Stimulated activated CD8-positive, alpha-beta memory T cell treated with anti-CD3 and anti-CD28 coated beads, Interleukin-7, amount 100 ng/mL, for 4 hours (primary cell): Measurements from ENCODE around the gene ATCAY.

Experiments
- DNase-seq, 2 donors: peaks; one replicate each; pipeline ENCODE4 v3.0.0-alpha.2; 2020; ENCODE audit warnings: low read depth in 2 of 2

ATCAY gene, protein sequence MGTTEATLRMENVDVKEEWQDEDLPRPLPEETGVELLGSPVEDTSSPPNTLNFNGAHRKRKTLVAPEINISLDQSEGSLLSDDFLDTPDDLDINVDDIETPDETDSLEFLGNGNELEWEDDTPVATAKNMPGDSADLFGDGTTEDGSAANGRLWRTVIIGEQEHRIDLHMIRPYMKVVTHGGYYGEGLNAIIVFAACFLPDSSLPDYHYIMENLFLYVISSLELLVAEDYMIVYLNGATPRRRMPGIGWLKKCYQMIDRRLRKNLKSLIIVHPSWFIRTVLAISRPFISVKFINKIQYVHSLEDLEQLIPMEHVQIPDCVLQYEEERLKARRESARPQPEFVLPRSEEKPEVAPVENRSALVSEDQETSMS

DNA sequence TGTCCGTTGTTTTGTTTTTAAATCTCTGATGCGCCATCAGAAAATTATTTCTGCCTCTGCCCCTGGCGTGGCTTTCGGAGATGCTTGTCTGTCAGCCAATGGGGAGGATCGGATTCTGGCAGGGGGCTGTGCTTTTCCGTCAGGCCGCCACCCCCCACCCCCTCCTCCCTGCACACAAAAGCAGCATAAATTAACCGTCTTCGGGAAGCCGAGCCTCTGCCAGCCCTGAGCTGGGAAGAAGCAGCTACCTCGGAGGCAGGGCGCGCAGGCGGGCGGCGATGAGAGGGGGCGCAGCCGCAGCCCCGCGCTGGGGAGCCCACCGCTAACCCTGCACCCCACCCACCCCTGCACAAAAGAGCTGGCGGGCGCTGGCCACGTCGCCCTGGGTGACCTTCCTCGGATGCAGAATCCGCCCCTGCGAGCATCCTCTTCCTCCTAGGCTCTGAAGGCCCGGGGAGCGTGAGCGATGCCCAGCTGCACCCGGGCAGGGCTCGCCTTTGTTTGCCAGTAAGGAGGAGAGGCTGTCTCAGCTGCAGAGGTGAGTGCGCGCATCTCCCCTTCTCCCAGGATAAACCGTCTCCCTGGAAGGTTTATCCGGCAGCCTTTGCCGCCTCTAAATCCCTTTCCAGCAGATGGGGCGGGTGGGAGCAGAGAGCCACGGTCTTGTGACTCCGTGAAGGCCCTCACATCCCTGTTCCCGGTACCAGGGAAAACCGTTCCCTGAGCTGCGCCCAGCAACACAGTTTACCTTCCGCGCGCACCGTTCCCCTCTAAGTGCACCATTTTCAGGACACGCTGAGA lies at the start of gene ATCAY:
ATCAY (plus strand) TSS at position 215 of the 801 bp plus-strand sequence. CDS start 5,083 bp downstream, outside the sequence.
- DNase-seq = no peak

DNA sequence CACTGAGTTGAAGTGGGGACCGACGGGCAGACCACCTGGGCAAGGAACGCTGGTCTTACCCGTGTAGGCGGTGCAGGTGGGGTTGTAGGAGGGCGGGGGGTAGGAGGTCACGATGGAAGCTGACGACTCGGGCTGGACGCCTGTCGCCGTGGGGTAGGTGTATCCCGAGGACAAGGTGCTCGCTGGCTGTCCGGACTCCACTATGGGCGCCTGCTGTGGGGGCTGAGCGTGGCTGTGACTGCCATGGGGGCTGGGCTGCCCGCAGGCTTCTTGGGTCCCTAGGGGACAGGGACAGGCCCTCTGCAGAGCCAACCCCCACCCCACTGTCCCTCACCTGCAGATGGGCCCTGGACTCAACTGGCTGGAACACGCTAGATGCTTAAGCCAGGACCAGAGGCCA lies 48.9 kb upstream of the ATCAY start:
- no peak for DNase-seq

DNA sequence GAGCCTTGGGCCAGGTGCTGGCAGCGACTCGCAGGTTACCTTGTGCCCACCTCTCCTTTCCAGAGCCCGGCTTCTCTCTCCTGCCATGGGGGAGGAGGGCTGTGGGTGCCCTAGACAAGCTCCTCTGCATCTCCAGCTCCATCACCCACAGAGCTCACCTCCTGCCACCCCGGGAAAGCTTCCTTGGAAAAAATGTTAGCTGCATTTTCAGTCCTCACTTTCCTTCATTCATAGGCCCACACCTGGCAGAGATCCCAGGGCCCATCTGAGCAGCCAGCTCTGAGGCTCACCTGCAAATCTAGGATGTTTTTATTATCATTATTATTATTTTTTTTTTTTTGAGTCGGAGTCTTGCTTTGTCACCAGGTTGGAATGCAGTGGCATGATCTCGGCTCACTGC lies 48.5 kb upstream of the ATCAY start:
- no peak for DNase-seq

DNA sequence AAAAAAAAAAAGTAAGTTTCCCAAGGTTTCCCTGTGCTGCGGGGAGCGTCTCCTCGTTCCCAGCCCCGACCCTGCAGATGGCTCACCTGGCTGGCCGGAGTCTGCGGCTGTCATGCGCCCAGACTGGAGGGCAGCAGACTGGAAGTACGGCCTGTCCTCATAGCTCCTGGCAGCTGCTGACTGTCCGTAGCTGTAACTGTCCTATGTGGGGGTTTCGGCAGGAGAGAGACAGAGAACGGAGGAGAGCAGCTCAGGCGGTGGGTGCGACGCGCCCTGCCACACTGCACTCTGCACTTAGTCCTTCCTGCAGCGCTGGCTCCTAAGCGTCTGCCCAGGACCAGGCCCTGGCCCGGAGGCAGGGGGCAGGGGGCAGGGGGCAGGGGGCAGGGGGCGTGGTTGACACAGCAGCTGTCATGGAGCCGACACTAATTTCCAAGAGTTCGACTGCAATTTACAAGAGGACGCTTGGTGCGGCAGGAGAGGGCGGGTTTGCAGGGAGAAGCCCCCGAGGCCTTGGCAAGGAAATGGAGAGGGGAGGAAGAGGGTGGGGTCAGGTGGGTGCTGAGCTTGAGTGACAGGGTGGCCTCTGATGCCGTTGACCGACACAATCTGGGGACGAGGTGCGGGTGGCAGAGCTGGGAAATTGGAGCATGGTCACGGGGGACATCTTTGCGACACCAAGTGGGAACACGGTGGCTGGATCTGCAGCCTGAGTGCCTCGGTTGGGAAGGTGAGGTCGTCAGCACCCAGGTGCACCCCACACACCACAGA lies 46.7 kb upstream of the ATCAY start:
- no peak for DNase-seq

DNA sequence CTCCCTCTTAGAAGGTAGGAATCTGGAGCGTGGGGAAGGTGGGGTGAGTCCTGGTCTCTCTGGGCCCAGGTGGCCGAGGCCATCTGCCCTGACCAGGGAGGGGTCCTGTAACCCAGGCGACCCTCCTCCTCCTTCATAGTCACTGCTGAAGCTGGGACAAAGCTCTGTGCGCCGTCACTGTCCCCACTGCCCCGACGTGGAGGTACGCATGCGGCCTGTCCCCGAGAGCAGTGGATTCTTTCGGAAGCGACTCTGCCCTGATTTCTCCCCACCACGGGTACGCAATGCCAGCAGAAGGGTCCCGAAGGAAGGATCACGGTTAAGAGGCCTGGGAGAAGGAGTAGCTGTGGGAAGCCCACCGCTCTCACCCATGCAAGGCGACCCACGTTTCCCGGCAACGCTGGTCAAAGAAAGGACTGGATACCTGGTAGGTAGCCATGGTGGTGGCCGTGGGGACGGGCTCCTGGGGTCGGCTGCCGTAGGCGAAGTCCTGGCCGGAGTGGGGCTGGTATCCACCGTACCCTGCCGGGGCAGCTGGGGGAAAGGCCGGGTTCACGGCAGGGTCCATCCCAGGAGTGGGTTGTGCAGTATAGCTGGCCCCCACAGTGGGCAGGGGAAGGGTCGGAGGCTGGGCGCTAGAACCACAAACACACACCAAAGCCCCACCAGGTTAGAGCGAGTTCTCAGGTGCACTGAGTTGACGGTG lies 46.0 kb upstream of the ATCAY start:
- DNase-seq = no peak

DNA sequence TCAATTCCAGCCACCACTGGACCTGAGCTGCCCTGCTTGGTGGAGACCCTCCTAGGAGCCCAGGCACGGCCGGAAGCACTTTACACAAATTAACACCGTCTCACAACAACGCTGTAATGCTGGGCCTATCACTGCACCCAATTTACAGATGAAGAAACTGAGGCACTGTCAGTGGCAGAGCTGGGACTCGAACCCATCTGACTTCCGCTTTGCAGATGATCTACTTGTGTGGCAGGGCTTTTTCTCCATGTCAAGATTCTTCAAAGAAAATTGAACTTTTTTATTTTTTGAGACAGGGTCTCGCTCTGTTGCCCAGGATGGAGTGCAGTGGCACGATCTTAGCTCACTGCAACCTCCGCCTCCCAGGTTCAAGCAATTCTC lies 45.4 kb upstream of the ATCAY start:
- DNase-seq = no peak

DNA sequence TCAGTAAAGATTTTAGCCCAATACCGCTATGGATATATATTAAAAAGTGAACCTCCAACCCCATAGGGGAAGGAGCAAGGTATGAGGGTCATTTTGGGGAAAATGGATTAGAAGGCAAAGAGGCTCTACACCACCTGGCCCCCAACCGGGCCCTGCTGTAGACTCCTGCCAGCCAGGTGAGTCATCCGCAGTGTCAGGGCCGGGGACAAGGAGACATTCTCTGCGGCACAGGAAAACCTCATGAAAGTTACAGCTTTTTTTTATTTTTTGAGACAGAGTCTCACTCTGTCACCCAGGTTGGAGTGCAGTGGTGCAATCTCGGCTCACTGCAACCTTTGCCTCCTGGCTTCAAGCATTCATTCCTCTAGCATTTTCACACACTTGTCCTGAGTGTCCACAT lies 43.6 kb upstream of the ATCAY start:
- no peak for DNase-seq

DNA sequence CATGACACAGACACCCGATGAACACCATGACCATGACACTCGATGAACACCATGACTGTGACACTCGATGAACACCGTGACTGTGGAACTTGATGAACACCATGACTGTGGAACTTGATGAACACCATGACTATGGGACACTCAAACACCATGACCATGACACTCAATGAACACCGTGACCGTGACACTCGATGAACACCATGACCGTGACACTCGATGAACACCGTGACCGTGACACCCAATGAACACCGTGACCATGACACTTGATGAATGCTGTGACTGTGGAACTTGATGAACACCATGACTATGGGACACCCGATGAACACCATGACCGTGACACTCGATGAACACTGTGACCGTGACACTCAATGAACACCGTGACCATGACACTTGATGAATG lies 43.2 kb upstream of the ATCAY start:
- no peak for DNase-seq

DNA sequence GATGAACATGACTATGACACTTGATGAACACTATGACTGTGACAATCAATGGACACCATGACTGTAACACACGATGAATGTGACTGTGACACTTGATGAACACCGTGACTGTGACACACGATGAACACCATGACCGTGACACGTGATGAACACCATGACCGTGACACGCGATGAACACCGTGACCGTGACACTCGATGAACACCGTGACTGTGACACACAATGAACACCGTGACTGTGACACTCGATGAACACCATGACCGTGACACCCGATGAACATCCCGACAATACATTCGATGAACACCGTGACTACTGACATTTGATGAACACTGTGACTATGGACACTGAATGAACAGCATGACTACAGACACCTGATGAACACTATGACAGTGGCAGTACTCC lies 42.6 kb upstream of the ATCAY start:
- DNase-seq = no peak

DNA sequence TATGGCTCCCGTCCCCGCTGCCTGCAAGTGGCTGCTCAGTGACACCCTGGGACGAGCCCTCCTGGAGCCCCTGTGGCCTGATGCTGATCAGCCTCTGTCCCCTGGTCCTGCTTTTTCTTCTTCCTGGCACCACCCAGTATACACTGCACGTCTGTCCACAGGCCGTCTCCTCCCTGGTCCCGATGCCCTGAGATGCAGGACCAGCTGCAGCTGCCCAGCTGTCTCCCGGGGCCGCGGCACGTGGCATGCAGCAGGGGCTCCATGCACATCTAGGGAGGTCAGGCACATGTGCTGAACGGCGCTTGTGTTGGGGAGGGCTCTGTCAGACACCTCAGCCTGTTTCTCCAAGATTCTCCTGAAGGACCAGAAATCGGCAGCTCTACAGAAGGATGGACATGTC lies 41.8 kb upstream of the ATCAY start:
- no peak for DNase-seq

DNA sequence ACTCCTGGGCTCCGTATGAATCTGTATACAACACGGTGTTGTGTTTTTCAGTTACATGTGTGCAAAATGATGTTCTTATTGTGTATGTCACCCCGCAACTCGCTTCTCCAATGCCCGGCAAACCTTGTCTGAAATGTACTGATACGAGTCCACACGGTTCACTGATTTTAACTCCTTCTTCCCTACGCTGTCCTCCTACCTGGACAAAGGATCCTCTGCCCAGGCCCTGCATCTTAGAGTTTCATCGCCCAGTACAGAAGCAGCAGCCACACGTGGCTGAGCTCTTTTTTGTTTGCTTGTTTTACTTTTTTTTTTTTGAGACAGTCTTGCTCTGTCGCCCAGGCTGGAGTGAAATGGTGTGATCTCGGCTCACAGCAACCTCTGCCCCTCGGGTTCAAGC lies 40.5 kb upstream of the ATCAY start:
- no peak for DNase-seq

DNA sequence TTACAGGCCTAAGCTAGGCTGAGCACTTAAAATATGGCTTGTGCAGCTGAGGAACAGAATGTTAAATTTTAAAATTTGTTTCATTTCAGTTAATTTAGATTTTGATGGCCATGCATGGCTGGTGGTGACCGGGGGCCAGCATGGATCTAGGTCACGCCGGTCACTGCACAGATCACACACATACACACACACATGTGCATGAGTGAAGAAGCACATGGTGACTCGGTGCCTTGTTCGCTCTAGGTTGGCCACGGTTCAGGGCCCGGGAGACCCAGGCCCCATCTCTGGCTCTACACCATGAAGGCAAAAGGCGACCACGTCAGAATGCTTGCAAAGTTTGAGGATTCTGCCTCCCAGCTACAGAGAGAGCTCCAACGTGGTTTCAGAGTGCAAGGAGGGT lies 39.7 kb upstream of the ATCAY start:
- no peak for DNase-seq

DNA sequence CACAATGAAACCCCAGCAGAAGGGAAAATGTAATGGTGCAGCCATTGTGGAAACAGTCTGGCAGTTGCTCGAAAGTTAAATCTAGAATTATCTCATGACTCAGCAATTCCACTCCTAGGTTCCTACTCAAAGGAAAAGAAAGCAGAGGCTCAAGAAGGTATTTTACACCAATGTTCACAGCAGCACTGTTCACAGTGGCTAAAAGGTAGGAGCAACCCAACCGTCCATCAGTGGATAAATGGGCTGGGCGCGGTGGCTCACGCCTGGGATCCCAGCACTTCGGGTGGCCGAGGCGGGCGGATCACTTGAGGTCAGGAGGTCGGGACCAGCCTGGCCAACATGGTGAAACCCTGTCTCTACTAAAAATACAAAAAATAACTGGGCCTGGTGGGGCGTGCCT lies 37.5 kb upstream of the ATCAY start:
- DNase-seq = no peak

DNA sequence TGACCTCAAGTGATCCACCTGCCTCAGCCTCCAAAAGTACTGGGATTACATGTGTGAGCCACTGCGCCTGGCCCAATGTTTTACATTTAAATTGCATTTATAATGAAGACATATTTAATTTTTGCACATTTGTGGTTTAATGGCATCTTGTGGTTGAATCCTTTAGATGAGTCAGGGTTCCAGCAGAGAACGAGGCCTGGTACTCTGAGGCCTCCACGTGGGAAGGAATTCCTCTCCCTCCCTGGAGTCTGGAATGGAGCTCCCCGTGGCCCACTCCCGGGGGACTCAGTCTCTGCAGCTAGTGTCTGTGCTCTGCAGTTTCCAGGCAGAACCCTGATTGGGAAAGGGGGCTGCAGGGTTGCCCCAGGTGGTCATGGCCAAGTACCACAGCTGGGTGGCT lies 35.9 kb upstream of the ATCAY start:
- DNase-seq = no peak

DNA sequence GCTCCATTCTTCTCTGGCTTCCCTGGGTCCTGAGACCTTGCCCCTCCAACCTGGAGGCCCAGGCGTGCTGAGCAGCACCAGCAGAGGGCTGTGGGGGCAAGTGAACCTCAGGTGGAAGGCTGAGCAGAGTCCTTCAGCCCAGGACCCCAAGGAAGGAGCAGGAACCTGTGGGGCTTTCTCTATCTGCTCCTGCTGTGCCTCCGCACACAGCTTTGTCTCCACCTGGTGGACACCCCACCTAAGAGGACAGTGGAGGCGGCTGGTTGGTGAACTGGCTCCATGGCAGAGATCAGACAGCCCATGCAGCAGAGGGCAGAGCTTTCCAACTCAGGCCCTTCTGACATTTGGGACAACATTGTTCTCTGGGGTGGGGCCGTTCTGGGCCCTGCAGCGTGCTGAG lies 31.4 kb upstream of the ATCAY start:
- peak; percentile 31 to 33 for DNase-seq

DNA sequence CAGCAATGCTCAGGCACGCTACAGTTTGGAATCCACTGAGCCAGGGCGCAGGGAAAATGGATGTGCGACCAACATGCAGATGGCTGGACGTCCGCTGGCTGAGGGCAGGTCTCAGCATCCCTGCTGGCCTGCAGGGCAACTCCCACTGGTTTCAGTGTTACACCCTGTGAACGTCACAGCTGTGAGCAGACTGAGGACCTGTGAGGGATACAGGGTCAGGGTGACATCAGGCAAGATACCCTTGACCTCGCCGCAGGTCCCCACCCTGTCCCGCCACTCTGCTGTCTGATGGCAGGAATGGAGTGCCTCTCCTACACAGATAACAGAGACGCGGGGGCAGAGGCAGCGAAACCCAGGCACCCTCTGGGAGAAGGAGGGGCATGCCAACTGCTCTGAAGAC lies 30.7 kb upstream of the ATCAY start:
- no peak for DNase-seq

DNA sequence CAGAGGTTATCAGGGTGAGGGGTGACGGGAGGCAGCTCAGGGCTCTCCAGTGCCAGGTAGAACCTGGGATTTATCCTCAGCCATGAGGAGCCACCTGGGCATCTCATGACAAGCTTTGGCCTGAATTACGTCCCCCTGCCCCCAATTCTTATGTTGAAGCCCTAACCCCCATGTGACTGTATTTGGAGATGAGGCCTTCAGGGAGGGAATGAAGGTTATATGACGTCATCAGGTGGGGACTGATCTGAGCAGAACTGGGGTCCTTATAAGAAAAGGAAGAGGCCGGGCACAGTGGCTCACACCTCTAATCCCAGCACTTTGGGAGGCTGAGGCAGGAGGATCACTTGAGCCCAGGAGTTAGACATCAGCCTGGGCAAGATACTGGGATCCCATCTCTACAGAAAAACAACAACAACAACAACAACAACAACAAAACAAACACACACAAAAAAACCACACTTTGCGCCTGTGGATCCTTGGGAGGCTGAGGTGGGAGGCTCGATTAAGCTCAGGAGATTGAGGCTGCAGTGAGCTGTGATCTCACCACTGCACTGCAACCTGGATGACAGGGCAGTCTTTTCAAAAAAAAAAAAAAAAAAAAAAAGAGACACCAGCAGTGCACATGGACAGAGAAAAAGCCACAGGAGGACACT lies 30.0 kb upstream of the ATCAY start:
- no peak for DNase-seq

DNA sequence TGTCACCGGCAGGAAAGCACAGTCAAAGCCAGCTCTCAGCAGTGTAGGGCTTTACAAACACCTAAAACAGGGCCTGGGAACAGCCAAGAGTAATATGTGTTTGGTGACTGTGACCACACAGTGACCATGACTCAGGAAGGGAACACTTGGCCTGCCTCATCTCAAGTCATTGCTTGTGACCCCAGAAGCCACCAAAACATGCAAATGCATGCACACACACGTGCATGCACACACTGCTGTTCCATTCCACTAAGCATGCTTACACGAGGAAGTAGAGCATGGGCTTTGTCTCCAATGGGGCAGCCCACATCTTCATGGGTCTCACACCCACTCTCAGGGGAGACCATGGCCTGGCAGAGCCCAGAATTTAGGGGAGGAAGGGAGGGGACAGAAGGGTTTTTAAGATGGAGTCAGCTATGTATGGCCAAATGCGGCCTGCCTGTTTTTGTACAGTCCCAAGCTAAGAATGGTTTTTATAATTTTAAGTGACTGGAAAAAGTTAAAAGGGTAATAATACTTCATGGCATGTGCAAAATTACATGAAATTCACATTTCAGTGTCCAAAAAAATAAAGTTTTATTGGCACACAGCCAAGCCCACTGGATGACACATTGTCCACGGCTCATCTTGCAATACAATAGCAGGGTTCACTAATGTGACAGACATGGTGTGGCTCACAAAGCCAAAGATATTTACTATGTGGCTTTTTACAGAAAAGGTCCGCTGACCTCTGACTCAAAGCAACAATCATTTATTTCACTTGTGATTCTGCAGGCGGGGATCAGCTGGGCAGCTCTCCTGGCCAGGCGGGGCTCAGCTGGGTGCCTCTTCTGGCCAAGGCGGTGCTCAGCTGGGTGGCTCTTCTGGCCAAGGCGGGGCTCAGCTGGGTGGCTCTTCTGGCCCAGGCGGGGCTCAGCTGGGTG lies 29.0 kb upstream of the ATCAY start:
- DNase-seq = no peak

DNA sequence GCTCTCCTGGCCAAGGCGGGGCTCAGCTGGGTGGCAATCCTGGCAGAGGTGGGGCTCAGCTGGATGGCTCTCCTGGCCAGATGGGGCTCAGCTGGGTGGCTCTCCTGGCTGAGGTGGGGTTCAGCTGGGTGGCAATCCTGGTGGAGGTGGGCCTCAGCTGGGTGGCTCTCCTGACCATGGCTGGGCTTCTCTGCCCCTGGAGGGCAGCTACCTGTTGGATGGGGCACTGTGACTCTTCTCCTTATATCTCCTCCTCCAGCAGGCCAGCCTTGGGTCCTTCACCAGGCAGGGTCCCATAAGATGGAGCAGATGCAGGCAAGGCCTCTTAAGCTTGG lies 28.3 kb upstream of the ATCAY start:
- DNase-seq = no peak

DNA sequence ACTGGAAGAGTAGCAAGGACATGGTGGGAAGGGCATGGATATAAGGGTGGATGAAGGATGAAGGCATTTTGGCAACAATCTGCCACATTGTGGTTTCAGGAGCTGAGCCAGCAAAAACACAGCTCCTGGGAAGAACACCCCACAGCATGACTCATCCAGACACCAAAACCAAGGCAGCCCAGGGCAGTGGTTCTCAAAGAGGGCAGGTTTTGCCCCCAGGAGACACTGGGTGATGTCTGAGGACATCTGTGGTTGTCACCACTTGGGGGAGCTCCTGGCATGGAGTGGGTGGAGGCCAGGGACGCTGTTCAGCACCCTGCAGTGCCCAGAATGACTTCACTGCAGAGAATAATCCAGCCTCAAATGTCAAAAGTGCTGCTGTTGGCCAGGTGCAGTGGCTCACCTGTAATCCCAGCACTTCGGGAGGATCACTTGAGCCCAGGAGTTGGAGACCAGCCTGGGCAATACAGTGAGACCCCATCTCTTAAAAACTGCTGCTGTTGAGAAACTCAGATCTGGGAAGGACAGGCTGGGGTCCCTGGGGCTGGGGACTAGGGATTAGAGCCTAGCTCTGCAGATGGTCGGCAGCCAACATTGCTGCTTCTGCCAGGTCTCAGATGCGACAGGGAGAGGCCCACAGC lies 27.8 kb upstream of the ATCAY start:
- peak; percentile 4 to 21 for DNase-seq
